Prostate gland (tissue), 2 donors: Measurements from ENCODE around the gene FAM240B.

ENCODE experiments used
- CTCF ChIP-seq, 4 experiments: fragments of 200-600 bp in 2 of 4; fragments of 450-650 bp in 2 of 4; sonication (generic) in 2 of 4; IDR thresholded peaks; 1 replicate in 3 of 4; 2 replicates in 1 of 4; pipeline ENCODE4 v1.5.1; 2016 to 2019; ENCODE audit warnings: antibody characterized with exemption in 4 of 4, mild to moderate bottlenecking in 2 of 4, moderate library complexity in 2 of 4
- POLR2AphosphoS5 ChIP-seq: sonication (generic); formaldehyde crosslinking; IDR thresholded peaks from one replicate; pipeline ENCODE4 v1.6.1; 2017; ENCODE audit warnings: antibody characterized with exemption

GRCh38 chr9:38681747-38682227 lies 38.1 kb downstream of the FAM240B start:
- TF ChIP-seq CTCF (IDR thresholded peaks at IDR 0.05) (no peak), POLR2AphosphoS5 (no peak)
